GM23338 (cell line): ENCODE data around the gene ARRDC1.

ENCODE experiments used
- CREB1 ChIP-seq: fragments of 250-450 bp; sonication (Bioruptor Pico); IDR thresholded peaks from 2 replicates; pipeline ENCODE4 v1.5.0; 2020; ENCODE audit warnings: low read depth, mild to moderate bottlenecking, moderate library complexity
- CTCF ChIP-seq, 2 experiments: fragments of 200-600 bp in 1 of 2; sonication (generic) in 1 of 2; conservative IDR thresholded peaks; 2 replicates each; pipeline versions ENCODE4 v1.5.1 to v1.6.1; 2016 to 2017; ENCODE audit warnings: antibody characterized with exemption in 2 of 2, low read depth in 2 of 2, mild to moderate bottlenecking in 2 of 2, moderate library complexity in 1 of 2
- EZH2 ChIP-seq: fragments of 200-600 bp; sonication (generic); IDR thresholded peaks from one replicate; pipeline ENCODE4 v1.8.0; 2017; ENCODE audit warnings: antibody characterized with exemption, mild to moderate bottlenecking, low read depth; ENCODE audit not compliant: unreplicated experiment
- EZH2phosphoT487 ChIP-seq: fragments of 200-600 bp; sonication (generic); IDR thresholded peaks from one replicate; pipeline ENCODE4 v1.8.1; 2018; ENCODE audit warnings: antibody characterized with exemption; ENCODE audit not compliant: unreplicated experiment
- NANOG ChIP-seq: IDR thresholded peaks from 2 replicates; pipeline ENCODE4 v1.6.1; 2016; ENCODE audit warnings: antibody characterized with exemption, borderline replicate concordance
- POLR2AphosphoS5 ChIP-seq: IDR thresholded peaks from 2 replicates; pipeline ENCODE4 v1.6.1; 2016; ENCODE audit warnings: antibody characterized with exemption, low read depth
- STAT1 ChIP-seq: IDR thresholded peaks from one replicate; pipeline ENCODE4 v1.6.1; 2016; ENCODE audit warnings: antibody characterized with exemption; ENCODE audit not compliant: unreplicated experiment
- TF ChIP-seq, protein P1 (sequence below): IDR thresholded peaks from one replicate; pipeline ENCODE4 v1.6.1; 2018; ENCODE audit warnings: antibody characterized with exemption; ENCODE audit not compliant: unreplicated experiment

DNA sequence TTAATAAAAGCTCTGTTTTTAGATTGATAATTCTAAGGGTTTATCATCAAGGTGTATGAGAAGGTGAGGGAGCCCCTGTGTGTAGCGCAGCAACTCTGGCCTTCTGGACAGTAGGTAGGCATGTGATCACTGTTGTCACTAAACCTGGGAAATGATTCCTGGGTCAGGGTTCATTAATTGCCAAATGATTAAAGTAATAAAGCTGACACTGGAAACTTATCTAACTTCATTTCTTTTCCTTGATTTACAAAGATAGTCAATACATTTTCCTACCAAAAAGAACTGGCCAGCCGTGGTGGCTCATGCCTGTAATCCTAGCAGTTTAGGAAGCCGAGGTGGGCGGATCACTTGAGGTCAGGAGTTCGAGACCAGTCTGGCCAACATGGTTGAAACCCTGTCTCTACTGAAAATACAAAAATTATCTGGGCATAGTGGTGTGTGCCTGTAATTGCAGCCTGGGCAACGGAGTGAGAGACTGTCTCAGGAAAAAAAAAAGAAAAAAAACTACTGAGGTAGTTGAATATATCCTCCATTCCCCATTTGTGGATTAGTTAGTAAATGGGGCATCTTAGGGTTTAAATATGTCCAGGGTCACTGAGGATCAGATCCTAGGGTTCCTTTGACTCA, 15.8 kb downstream of the ARRDC1 start:
- TF ChIP-seq CTCF (conservative IDR thresholded peaks at IDR 0.05; ENCODE audit: low read depth in 2 of 2) (peak in 1 of 2 experiments; percentile 46; a peak in 2 of 4 replicates), EZH2 (no peak), NANOG (no peak), POLR2AphosphoS5 (no peak), EZH2phosphoT487 (no peak), CREB1 (no peak), STAT1 (no peak)
- TF ChIP-seq, protein P1, sequence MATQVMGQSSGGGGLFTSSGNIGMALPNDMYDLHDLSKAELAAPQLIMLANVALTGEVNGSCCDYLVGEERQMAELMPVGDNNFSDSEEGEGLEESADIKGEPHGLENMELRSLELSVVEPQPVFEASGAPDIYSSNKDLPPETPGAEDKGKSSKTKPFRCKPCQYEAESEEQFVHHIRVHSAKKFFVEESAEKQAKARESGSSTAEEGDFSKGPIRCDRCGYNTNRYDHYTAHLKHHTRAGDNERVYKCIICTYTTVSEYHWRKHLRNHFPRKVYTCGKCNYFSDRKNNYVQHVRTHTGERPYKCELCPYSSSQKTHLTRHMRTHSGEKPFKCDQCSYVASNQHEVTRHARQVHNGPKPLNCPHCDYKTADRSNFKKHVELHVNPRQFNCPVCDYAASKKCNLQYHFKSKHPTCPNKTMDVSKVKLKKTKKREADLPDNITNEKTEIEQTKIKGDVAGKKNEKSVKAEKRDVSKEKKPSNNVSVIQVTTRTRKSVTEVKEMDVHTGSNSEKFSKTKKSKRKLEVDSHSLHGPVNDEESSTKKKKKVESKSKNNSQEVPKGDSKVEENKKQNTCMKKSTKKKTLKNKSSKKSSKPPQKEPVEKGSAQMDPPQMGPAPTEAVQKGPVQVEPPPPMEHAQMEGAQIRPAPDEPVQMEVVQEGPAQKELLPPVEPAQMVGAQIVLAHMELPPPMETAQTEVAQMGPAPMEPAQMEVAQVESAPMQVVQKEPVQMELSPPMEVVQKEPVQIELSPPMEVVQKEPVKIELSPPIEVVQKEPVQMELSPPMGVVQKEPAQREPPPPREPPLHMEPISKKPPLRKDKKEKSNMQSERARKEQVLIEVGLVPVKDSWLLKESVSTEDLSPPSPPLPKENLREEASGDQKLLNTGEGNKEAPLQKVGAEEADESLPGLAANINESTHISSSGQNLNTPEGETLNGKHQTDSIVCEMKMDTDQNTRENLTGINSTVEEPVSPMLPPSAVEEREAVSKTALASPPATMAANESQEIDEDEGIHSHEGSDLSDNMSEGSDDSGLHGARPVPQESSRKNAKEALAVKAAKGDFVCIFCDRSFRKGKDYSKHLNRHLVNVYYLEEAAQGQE: no peak
